GM18526 (cell line): Measurements from ENCODE around the gene CHIC2.

Experiments used
- POLR2A ChIP-seq: IDR thresholded peaks from 3 replicates; pipeline ENCODE4 v1.6.1; 2011; ENCODE audit not compliant: insufficient read length; ENCODE audit errors: extremely low read depth

CHIC2 gene

GRCh38 chr4:54004463-54004862 is 59.9 kb downstream of the CHIC2 start:
- no peak for TF ChIP-seq POLR2A

GRCh38 chr4:54001668-54002365 is 62.6 kb downstream of the CHIC2 start:
- no peak for TF ChIP-seq POLR2A

GRCh38 chr4:53997898-53998297 is 66.5 kb downstream of the CHIC2 start:
- no peak for TF ChIP-seq POLR2A

GRCh38 chr4:53994382-53995102 is 69.9 kb downstream of the CHIC2 start:
- TF ChIP-seq POLR2A: no peak

GRCh38 chr4:53992785-53993184 is 71.6 kb downstream of the CHIC2 start:
- TF ChIP-seq POLR2A: no peak

DNA sequence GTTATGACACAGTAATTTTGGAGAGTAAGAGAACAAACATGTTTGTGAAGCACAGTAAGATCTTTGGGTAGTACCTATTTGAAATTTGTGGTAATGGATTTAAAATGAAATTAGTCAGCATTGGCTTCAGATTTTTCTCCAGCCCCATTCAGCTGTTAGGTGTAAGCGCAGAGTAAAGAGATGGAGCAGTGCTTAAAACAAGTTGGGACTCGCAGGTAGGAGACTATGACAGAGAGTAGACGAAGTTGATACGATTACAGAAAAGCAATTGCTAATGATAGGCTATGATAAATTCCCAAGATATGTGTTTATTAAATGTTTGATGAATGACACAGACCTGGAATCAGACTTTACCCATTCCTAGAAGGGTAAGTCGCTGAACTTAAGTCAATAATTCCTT is 72.6 kb downstream of the CHIC2 start:
- TF ChIP-seq POLR2A: no peak

DNA sequence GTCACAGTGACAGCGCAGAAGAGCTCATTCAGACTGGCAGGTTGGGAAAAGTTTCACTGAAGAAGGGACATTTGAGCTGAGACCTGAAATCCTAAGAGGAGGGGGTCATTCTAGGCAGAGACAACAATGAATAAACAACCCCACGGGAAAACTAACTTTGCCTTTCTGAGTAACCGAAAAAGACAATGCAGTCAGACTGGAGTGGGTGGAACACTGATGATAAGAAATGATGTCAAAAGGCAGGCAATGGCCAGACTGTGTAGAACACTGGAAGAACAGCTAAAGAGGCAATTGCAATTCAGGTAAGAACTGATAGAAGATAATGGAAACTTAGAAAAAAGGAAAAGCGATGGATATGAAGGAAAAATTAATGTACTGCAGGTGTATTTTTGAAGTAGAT is 73.8 kb downstream of the CHIC2 start:
- TF ChIP-seq POLR2A: no peak

GRCh38 chr4:53987761-53988171 is 76.6 kb downstream of the CHIC2 start:
- no peak for TF ChIP-seq POLR2A

DNA sequence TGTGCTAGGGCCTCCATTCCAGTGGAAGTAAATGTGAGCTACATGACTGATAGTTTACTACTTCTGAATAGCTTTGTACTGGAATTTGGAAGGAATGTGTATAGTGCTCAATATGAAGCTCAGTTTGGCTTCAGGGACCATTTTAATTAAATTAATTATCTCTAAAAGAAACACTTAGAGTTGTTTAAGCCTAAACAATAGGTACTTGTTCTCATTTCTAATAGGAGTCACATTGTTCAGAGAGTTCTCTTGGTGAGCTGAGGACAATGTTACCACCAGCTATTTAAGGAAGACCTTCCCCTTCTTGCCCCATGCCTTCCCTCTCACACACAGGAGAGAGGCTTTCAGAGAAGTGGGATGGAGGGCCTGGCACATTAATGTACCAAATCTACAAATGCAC is 78.3 kb downstream of the CHIC2 start:
- no peak for TF ChIP-seq POLR2A

- no peak for TF ChIP-seq POLR2A
These were observed 82.8 kb downstream of the CHIC2 start for GRCh38 chr4:53981567-53981966.

DNA sequence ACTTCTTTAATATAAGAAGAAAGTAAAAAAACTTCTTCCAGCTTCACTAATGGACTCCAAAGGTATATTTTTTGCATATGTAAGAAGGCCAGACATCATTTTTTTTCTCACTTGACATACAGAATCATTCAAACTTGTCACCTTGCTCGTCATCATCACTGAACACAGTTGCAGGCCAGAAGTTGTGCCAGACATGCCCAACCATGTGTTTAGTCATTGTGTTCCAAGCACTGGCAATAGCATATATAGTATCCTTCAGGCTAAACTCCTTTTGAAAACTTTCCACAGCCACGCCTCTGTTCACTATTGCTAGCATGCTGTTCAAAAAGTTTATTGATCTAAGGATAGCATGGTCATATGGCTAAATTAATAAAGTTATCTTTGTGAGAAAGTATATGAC is 83.3 kb downstream of the CHIC2 start:
- TF ChIP-seq POLR2A: no peak

DNA sequence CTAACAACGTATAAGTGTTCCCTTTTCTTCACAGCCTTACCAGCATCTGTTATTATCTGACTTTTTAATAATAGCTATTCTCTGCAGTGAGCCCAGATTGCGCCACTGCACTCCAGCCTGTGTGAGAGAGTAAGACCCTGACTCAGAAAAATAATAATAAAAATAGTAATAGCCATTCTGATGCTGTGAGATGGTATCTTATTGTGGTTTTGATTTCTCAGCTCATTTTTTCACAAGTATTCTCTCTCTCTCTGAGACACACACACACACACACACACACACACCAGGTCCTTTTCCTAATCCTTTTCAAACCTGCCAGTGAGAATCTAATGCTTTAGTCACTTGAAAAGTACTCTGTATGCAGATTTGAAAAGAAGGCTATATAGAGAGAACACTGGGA is 89.8 kb downstream of the CHIC2 start:
- no peak for TF ChIP-seq POLR2A

DNA sequence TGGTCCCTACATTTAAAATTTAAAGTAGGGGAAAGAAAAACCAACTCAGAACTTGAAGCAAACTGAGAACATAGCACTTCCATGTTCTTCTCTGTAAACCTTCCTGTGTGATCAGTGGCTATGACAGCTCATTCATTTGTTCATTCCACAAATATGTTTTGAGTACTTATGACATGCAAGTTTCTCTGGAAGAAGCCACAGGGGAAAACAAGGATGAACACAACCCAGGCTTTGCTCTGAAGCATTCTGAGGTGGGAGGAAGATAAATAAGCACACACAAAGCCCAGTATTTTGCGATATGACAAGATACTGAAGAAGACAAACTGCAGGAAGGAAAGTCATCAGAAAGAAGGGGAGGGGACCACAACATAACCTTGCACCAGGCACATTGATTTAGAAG is 96.4 kb downstream of the CHIC2 start:
- TF ChIP-seq POLR2A: no peak

DNA sequence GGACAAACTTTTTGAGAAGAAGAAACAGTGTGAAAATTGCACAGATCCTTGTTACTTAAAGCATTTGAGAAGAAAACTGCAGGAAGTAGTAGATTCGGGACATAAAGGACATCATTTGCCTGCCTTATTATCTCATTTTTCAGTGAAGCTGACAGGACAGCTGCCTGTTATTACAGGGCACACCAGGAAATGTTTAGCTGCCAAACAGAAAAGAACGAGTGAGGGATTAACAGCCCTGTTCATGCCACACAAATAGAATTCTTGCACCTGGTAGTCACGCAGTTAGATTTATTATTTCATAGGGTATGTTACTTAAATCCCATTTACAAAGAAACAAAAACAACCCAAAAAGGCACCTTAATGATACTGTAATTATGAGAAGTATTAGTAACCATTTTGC is 100.6 kb downstream of the CHIC2 start:
- TF ChIP-seq POLR2A: no peak

GRCh38 chr4:53963336-53963735 is 101.1 kb downstream of the CHIC2 start:
- no peak for TF ChIP-seq POLR2A

GRCh38 chr4:53962516-53963225 is 101.7 kb downstream of the CHIC2 start:
- TF ChIP-seq POLR2A: no peak
